HG02981 (cell line): ENCODE results near the gene TSHZ2.

Experiments
- ATAC-seq: cut with Tn5 transposase; IDR thresholded peaks from one replicate; pipeline ENCODE4 v1.9.1; 2021; ENCODE audit warnings: mild to moderate bottlenecking, moderate library complexity; ENCODE audit not compliant: unreplicated experiment

TSHZ2 gene

GRCh38 chr20:53222932-53223331, 250.8 kb downstream of the TSHZ2 start:
- ATAC-seq, result no peak

DNA sequence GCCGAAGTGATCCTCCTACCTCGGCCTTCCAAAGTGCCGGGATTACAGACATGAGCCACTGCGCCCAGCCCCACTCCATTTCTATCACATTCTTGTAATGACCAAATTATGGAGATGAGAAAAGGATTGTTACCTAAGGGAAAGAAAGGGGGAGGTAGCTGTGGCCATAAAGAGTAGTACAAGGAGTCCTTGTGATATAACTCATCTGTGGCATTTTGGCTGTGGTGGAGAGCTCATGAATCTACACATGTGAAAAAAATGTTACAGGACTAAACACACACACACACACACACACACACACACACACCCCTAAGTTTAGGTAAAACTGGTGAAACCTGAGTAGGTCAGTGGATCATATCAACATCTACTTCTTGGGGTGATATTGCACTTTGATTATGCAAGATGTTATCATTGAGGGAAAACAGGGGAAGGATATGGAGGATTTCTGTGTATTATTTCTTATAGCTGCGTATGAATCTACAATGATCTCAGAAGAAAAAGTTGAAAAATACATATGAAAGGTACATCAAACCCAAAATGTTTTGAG, 251.5 kb downstream of the TSHZ2 start:
- ATAC-seq, result no peak

GRCh38 chr20:53224851-53225250, 252.7 kb downstream of the TSHZ2 start:
- no peak for ATAC-seq

DNA sequence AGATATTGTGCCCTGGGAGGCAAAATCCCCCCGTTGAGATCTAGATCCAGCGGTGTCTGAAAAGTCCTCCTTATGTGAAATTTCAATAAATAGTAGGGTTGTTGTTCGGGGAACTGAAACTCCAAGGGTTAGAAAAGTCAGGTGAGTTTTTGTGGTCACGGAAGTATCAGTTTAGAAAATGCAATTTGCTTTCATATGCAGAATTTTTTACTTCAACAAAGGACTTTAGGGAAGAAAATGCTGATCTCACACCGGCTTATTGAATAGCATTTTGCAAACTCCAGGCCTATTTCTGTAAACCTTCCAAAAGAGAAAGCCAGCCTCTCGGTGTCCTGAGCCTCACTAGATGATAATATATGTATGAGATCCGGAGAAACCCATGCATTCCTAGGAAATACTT, 254.7 kb downstream of the TSHZ2 start:
- ATAC-seq, result no peak

DNA sequence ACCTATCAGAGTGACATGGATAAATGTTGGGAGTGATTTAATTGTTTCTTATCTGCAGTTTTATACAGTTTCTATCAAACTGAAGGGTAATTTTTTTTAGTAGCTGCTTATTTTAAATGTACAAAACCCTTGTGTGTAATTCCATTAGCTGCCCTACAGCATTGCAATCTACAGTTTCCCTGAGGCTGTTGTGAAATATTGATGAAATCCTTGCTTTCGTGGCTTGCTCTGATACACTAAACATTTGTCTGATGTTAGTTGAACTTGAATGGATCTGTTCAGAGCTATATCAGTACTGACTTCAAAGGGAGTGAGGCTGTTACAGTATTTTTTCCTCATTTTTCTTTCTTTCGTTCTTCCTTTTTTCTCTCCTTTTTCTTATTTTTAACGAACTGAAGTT, 255.4 kb downstream of the TSHZ2 start:
- ATAC-seq, result no peak

- no peak for ATAC-seq
These were observed 258.9 kb downstream of the TSHZ2 start for GRCh38 chr20:53231061-53231460.

DNA sequence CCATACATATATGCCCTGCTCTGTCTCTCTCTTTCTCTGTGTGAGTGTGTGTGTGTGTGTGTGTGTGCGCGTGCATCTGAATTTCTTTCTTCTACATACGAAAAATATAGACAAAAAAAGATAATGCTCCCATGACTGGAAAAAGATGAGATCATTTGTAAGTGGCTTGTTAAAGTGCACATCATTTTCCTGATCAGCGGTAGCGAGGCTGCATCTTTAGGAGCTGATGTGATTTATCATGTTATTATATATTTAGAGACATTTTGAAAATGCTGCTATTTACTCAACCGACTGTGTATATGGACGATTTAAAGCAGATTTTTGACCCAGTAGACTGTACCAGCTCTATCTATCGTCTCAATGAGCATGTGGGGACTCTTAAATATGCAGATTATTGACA, 265.3 kb downstream of the TSHZ2 start:
- no peak for ATAC-seq

DNA sequence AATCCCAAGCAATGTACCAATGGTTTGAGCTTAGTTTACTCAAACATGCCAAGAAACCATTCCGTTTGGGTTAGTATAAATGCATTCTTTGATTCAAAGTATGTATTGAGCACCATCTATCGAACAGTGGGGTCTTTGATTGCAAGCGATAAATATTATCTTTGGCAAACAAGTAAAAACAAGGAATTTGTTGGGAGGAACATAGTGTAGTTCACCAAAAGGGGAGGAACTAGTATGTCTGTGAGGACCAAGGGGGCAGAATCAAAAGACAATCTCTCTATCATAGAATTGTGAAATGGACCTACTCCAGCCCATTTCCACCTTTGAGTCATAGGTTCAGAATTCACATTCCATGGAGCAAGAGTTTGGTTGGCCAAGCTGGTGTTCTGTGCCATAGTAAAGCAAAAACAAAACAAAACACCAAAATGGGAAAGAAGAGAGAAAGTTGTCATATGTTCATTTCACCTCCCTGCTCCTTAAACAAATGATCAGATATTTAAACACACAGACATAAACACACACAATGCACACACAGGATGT, 266.0 kb downstream of the TSHZ2 start:
- no peak for ATAC-seq

DNA sequence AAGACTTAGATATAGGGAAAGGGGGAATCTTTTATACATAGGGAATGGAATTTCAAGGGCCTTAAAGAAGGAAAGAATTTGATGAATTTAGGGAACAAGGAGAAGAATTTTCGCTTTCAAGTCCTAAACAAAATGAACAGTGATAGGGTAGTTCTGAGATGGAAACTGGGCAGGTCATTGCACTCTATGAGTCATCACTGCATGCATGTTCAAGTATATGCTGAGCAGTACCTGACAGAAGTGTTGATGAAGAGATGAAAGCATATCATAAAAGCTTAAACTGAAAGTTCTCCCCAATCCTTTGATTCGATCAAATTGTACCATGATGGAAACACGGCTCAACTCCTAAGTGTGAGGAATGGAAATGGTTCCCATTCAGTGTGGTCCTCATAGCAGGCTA, 271.0 kb downstream of the TSHZ2 start:
- no peak for ATAC-seq

DNA sequence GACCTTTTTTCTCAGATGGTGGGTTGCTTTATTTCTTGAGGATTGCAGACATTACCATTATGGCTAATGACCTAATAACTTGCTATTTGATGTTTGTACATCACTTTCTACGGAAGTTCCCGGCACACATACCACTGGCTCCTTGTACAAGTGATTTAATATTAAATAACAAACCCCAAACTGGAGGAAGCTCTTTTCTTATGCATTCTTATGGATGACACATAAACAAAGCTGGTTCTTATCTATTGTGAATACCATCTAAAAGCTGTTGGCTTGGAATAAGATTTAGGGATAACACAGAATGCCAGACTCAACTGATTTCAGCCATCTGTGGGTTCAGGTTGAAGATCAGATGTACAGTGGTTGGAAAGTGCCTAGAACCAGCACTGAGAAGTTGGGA, 272.6 kb downstream of the TSHZ2 start:
- no peak for ATAC-seq

- ATAC-seq, result no peak
These were observed 273.4 kb downstream of the TSHZ2 start for GRCh38 chr20:53245574-53245973.

DNA sequence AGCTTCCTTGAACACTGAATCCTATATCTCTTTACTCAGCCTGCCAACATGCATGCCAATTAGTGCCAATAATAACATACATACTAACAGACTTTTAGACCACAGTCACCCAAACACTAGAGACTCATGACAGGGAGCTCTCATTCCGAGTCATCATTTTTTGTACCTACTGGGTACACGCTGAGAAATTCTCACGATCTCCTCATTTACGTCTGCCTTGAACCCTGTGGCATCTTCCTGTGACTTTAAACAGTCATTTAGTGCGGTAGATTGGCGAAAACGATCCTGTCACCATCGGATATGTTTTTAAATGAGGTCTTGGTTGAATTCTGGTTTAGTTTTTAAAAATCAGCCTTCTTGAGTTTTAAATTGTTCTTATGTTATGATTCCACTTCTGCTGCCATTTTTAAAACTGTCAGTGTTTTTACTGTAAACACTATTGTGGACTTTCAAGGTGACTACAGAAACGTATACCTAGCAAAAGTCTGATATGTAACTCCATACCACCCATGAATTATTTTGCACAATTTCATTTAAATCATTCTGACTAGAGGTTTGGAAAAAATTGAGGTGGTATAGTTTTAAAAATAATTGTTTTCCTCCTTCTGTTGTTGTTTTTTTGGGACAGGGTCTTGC, 275.4 kb downstream of the TSHZ2 start:
- no peak for ATAC-seq

DNA sequence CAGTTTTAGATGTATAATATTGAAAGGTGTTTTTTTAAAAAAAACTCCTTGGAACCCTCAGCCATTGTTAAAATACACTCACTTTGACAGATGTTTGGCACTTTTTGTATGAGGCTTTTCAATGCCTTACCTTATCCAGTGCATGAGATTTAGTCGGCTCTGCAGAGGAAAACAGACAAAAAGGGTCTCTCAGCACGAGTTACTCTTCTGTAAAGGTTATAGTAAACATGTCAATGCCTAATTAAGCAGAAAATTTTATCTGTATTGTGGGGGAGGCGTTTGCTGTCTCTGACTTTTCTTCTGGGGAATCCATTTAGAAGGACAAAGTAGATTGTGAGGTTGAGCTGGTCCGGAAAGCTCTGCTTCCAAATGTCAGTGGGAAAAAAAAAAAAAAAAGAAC, 278.3 kb downstream of the TSHZ2 start:
- ATAC-seq, result no peak

DNA sequence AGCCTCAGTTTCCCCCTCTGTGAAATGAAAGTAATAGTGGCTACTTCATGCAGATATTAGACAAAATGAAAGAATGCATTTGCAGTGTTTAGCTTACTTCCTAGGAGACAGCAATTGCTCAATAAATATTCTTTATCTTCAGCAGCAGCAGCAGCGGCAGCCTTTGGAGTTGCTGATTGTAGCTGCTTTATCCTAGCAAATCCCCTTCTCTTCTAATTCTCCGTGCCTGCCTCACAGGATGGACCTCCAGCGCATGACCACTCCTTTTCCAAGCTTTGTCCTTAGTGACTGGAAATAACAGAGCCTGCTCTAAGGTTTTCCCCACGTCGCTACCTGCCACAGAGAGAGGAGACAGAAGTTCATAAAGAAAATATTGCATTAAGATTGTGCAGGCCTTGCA, 279.8 kb downstream of the TSHZ2 start:
- no peak for ATAC-seq

DNA sequence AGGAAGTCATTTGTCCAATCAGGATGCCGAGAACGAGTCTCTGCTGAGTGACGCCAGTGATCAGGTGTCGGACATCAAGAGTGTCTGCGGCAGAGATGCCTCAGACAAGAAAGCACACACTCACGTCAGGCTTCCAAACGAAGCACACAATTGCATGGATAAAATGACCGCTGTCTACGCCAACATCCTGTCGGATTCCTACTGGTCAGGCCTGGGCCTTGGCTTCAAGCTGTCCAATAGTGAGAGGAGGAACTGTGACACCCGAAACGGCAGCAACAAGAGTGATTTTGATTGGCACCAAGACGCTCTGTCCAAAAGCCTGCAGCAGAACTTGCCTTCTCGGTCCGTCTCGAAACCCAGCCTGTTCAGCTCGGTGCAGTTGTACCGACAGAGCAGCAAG, 281.5 kb downstream of the TSHZ2 start:
- ATAC-seq, result no peak

DNA sequence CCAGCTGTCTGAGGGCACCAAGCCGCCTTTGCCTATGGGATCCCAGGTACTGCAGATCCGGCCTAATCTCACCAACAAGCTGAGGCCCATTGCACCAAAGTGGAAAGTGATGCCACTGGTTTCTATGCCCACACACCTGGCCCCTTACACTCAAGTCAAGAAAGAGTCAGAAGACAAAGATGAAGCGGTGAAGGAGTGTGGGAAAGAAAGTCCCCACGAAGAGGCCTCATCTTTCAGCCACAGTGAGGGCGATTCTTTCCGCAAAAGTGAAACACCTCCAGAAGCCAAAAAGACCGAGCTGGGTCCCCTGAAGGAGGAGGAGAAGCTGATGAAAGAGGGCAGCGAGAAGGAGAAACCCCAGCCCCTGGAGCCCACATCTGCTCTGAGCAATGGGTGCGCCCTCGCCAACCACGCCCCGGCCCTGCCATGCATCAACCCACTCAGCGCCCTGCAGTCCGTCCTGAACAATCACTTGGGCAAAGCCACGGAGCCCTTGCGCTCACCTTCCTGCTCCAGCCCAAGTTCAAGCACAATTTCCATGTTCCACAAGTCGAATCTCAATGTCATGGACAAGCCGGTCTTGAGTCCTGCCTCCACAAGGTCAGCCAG, 283.0 kb downstream of the TSHZ2 start:
- ATAC-seq, result no peak

DNA sequence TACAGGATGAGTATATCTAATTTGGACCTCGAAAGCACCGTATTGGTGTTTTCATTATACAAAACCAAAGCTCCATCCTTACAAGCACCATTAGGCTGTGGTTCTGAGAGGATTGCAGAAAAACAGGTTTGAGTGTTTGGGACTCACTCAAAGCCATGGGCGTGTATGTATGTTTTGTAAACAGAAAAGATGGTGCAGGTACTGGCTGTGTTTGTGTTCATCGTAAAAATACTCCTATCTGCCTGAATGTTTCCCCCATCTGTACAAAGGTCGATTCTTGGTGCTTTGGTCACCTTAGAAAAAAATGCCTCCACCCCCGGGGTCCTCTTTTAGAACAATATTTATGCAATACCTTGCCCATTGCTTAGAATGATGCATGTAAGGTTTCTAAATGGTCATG, 286.6 kb downstream of the TSHZ2 start:
- ATAC-seq, result no peak

DNA sequence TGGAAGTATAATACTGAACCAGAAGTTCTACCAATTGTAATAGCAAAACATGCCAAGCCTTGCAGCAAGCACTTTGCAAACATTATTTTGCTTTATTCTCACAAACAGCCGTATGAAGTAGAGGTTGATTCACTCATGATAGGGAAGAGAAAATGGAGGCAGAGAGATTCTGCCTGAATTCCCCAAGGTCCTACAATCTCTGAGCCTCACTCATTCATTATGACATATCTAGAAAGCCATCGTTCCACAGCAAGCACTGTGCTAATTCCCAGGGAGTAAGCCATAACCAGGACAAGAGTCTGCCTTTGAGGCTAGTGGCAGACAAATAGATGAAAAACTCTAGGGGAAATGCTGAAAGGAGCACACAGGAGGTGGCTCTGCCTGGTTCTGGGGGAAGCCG, 288.0 kb downstream of the TSHZ2 start:
- ATAC-seq, result no peak

- ATAC-seq, result no peak
These were observed 288.4 kb downstream of the TSHZ2 start for GRCh38 chr20:53260591-53260990.

GRCh38 chr20:53262365-53262764, 290.2 kb downstream of the TSHZ2 start:
- ATAC-seq, result no peak

- ATAC-seq, result no peak
These were observed 291.6 kb downstream of the TSHZ2 start for GRCh38 chr20:53263554-53264438.

DNA sequence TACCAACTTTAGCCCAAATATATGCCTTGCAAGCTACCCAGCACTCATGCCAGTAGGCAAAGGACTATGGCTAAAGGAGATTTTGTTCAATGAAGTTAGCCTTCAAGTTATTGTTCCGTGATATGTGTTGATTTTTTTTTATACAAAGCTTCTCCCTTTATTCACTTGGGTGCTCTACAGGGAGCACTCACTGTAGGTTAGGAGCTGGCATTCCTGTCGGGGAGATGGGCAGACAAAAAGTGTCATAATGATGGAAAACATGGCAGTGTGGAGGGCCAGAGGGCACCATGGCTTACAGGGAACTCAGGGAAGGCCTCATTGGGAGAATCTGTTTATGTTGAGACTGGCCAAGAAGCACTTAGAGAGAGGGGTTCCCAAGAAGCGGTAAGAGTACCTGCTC, 292.4 kb downstream of the TSHZ2 start:
- no peak for ATAC-seq
